GM12801 (cell line): Measurements from ENCODE around the gene FGF19.

Experiments used
- TF ChIP-seq, protein P1 (sequence below): IDR thresholded peaks from one replicate; pipeline ENCODE4 v1.5.1; 2011; ENCODE audit warnings: control low read depth; ENCODE audit not compliant: insufficient read length; ENCODE audit errors: extremely low read depth

The FGF19 gene

GRCh38 chr11:69716891-69717747 is 13.3 kb upstream of the FGF19 start:
- TF ChIP-seq, protein P1, sequence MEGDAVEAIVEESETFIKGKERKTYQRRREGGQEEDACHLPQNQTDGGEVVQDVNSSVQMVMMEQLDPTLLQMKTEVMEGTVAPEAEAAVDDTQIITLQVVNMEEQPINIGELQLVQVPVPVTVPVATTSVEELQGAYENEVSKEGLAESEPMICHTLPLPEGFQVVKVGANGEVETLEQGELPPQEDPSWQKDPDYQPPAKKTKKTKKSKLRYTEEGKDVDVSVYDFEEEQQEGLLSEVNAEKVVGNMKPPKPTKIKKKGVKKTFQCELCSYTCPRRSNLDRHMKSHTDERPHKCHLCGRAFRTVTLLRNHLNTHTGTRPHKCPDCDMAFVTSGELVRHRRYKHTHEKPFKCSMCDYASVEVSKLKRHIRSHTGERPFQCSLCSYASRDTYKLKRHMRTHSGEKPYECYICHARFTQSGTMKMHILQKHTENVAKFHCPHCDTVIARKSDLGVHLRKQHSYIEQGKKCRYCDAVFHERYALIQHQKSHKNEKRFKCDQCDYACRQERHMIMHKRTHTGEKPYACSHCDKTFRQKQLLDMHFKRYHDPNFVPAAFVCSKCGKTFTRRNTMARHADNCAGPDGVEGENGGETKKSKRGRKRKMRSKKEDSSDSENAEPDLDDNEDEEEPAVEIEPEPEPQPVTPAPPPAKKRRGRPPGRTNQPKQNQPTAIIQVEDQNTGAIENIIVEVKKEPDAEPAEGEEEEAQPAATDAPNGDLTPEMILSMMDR: no peak

- TF ChIP-seq, protein P1: no peak
Measured at GRCh38 chr11:69716099-69716498, 12.3 kb upstream of the FGF19 start.

- TF ChIP-seq, protein P1: no peak
Measured at GRCh38 chr11:69715446-69715845, 11.6 kb upstream of the FGF19 start.

DNA sequence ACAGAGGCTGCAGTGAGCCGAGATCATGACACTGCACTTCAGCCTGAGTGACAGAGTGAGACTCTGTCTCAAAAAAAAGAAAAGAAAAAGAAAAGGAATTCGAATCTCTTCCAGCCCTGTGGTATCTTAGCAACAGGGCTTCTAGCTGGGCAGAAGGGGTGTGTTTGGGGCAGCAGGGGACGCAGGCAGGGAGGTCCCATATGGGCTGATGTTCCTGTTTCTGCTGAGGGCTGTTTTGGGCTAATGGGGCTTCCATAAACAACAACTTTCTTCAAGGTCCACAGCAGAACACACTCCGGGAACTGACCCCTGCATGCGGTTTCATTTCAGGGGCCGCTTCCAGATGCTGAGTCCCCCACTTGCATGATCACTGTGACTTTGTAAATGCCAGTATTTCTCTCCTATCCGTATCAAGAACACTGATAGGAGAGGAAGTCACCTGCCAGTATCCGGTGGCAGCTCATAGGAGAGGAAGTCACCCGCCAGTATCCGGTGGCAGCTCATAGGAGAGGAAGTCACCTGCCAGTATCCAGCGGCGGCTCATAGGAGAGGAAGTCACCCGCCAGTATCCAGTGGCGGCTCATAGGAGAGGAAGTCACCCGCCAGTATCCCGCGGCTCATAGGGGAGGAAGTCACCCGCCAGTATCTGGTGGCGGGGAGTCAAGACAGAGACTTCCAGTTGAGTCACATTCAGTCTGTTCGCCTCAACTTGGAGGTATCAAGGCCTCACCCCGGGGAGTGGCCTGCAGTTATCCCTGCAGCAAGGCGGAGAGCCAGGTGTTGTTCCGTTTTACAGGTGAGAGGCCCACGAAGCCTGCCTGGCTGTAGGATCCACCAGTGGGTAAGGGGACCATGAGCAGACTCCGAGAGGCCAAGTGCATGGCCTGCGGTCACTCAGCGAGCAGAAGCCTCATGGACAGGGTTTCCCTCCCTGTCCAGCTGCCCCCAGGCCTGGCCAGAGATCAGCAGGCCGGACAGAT is 8.3 kb upstream of the FGF19 start:
- TF ChIP-seq, protein P1: no peak

GRCh38 chr11:69708736-69709401 is 5.0 kb upstream of the FGF19 start:
- TF ChIP-seq, protein P1: no peak

- TF ChIP-seq, protein P1: no peak
Measured at GRCh38 chr11:69707176-69707575, 3.4 kb upstream of the FGF19 start.
